IPS DF 4.7 (cell line): Measurements from ENCODE around the gene XIRP2.
"Not testable (repeated sequence)": the region's sequence is repeated elsewhere in the genome, so short reads cannot be mapped to it uniquely, and the experiment has no call there.

Source experiments
- DNase-seq: peaks from one replicate; pipeline ENCODE4 v3.0.0-alpha.2; 2013; ENCODE audit warnings: low spot score; ENCODE audit errors: extremely low read depth

XIRP2 gene

GRCh38 chr2:167187978-167188967 is 300.0 kb downstream of the XIRP2 start:
- no peak for DNase-seq

- no peak for DNase-seq
These were observed 301.8 kb downstream of the XIRP2 start for GRCh38 chr2:167190053-167190452.

GRCh38 chr2:167191588-167191987 is 303.3 kb downstream of the XIRP2 start:
- DNase-seq: no peak

- DNase-seq: no peak
These were observed 304.6 kb downstream of the XIRP2 start for GRCh38 chr2:167192833-167193232.

GRCh38 chr2:167196461-167197252 is 308.4 kb downstream of the XIRP2 start:
- DNase-seq: no peak

- DNase-seq: no peak
These were observed 309.7 kb downstream of the XIRP2 start for GRCh38 chr2:167198009-167198408.

- DNase-seq: no peak
These were observed 310.3 kb downstream of the XIRP2 start for GRCh38 chr2:167198576-167198975.

- no peak for DNase-seq
These were observed 311.7 kb downstream of the XIRP2 start for GRCh38 chr2:167200019-167200418.

- no peak for DNase-seq
These were observed 321.5 kb downstream of the XIRP2 start for GRCh38 chr2:167209784-167210183.

- peak; percentile 19 for DNase-seq
These were observed 323.9 kb downstream of the XIRP2 start for GRCh38 chr2:167212014-167212648.

GRCh38 chr2:167215595-167215994 is 327.3 kb downstream of the XIRP2 start:
- DNase-seq: peak; percentile 36

- no peak for DNase-seq
These were observed 349.2 kb downstream of the XIRP2 start for GRCh38 chr2:167237478-167237877.

- DNase-seq: no peak
These were observed 352.4 kb downstream of the XIRP2 start for GRCh38 chr2:167240671-167241070.

- no peak for DNase-seq
These were observed 360.9 kb downstream of the XIRP2 start for GRCh38 chr2:167249197-167249596.

- no peak for DNase-seq
These were observed 364.7 kb downstream of the XIRP2 start for GRCh38 chr2:167253025-167253424.

- DNase-seq: no peak
These were observed 366.4 kb downstream of the XIRP2 start for GRCh38 chr2:167254721-167255120.

GRCh38 chr2:167258712-167259111 is 370.4 kb downstream of the XIRP2 start:
- no peak for DNase-seq

GRCh38 chr2:167264380-167264779 is 376.1 kb downstream of the XIRP2 start:
- peak; percentile 44 for DNase-seq

GRCh38 chr2:167265004-167265403 is 376.7 kb downstream of the XIRP2 start:
- DNase-seq: no peak

GRCh38 chr2:167265722-167266121 is 377.4 kb downstream of the XIRP2 start:
- DNase-seq: no peak

- not testable (repeated sequence) for DNase-seq
These were observed 380.0 kb downstream of the XIRP2 start for GRCh38 chr2:167268245-167268644.

- no peak for DNase-seq
These were observed 383.7 kb downstream of the XIRP2 start for GRCh38 chr2:167271932-167272331.
